Measurements from ENCODE around the gene CHMP1B.

The CHMP1B gene

GRCh38 chr18:11864471-11864870, 13.3 kb downstream of the CHMP1B start:
- no peaks in the 10 kb centered on the region for H4K20me1 ChIP-seq (ENCODE audit: insufficient read depth, low read length, poor library complexity, severe bottlenecking)
- H3K4me3 ChIP-seq (ENCODE audit: low read length, poor library complexity, severe bottlenecking) = no peak overlapping the region
- H3K9me3 ChIP-seq (ENCODE audit: insufficient read depth, low read depth, low read length) = no peaks in the 10 kb centered on the region
- no peaks in the 10 kb centered on the region for H3K9me2 ChIP-seq (replicated peaks; ENCODE audit: low read depth, low read length)
- no peaks in the 10 kb centered on the region for H3K79me2 ChIP-seq (ENCODE audit: insufficient read depth, low read length)
- no peaks in the 10 kb centered on the region for H3K36me3 ChIP-seq (ENCODE audit: insufficient read depth, low read length)
- no peak overlapping the region for H3K4me2 ChIP-seq (ENCODE audit: low read depth, low read length, poor library complexity, severe bottlenecking)
- no peak overlapping the region for H3K9ac ChIP-seq (ENCODE audit: low read depth, low read length, poor library complexity, severe bottlenecking)
- H3F3A ChIP-seq (ENCODE audit: low read depth) = no peaks in the 10 kb centered on the region
- TF ChIP-seq EZH2phosphoT487 (IDR thresholded peaks at IDR 0.05; ENCODE audit: borderline replicate concordance) = no peak
- TF ChIP-seq, protein P1, sequence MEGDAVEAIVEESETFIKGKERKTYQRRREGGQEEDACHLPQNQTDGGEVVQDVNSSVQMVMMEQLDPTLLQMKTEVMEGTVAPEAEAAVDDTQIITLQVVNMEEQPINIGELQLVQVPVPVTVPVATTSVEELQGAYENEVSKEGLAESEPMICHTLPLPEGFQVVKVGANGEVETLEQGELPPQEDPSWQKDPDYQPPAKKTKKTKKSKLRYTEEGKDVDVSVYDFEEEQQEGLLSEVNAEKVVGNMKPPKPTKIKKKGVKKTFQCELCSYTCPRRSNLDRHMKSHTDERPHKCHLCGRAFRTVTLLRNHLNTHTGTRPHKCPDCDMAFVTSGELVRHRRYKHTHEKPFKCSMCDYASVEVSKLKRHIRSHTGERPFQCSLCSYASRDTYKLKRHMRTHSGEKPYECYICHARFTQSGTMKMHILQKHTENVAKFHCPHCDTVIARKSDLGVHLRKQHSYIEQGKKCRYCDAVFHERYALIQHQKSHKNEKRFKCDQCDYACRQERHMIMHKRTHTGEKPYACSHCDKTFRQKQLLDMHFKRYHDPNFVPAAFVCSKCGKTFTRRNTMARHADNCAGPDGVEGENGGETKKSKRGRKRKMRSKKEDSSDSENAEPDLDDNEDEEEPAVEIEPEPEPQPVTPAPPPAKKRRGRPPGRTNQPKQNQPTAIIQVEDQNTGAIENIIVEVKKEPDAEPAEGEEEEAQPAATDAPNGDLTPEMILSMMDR (conservative IDR thresholded peaks at IDR 0.05; ENCODE audit: low read length) = no peak
- no peak overlapping the region for H2AFZ ChIP-seq (ENCODE audit: low read length)
- no peaks in the 10 kb centered on the region for H3K4me1 ChIP-seq (ENCODE audit: insufficient read depth, low read length, poor library complexity, severe bottlenecking)
- H3K27me3 ChIP-seq (ENCODE audit: insufficient read depth, low read length, poor library complexity, severe bottlenecking) = no peaks in the 10 kb centered on the region

DNA sequence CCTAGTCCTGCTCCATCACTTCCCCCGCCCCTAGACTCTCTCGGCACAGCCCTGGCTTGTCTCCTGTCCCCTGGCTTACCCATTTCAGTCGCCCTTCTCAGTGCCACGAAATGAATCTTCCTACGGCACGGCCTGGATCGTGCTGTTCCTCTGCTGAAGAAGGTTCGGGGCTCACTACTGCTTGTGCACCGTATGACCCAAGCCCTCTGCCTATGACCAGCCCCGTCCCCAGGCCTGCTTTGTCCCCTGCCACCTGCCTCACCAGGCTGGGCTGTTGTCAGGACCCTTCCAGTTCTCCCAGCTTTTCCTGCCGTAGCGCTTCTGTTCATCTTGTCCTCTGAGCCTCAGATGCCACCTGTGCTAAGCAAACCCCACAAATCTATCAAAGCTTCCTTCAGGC, 13.9 kb downstream of the CHMP1B start:
- Histone ChIP-seq H4K20me1 (ENCODE audit: insufficient read depth, low read length, poor library complexity, severe bottlenecking) (no peaks in the 10 kb centered on the region), H3K9me2 (replicated peaks; ENCODE audit: low read depth, low read length) (no peaks in the 10 kb centered on the region), H3K9ac (ENCODE audit: low read depth, low read length, poor library complexity, severe bottlenecking) (no peak overlapping the region)

DNA sequence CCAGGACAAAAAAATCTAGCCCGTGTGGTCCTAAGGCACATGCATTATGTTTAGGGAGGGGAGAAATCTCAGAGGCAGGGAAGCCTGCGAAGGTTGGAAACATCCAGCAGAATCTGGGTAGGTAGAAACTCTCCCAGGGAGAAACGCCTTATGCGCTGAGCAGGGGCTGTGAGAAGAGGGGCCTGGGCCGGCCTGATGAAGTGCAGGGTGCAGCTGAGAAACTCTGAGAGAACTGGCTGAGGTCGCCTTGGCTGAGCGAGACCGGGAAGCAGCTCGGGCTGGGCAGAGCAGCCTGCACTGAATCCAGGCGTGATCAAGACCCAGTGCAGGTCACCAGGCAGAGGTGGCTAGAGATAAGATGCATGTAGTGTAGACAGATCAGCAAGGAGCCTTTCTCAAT, 15.1 kb downstream of the CHMP1B start:
- H3K9me3 ChIP-seq (ENCODE audit: insufficient read depth, low read depth, low read length) = no peaks in the 10 kb centered on the region
- no peaks in the 10 kb centered on the region for H3K4me1 ChIP-seq (ENCODE audit: insufficient read depth, low read length, poor library complexity, severe bottlenecking)
- no peaks in the 10 kb centered on the region for H3F3A ChIP-seq (ENCODE audit: low read depth)
- no peaks in the 10 kb centered on the region for H4K20me1 ChIP-seq (ENCODE audit: insufficient read depth, low read length, poor library complexity, severe bottlenecking)
- H2AFZ ChIP-seq (ENCODE audit: low read length) = no peak overlapping the region
- H3K36me3 ChIP-seq (ENCODE audit: insufficient read depth, low read length) = no peaks in the 10 kb centered on the region
- no peaks in the 10 kb centered on the region for H3K9me2 ChIP-seq (replicated peaks; ENCODE audit: low read depth, low read length)
- no peak for TF ChIP-seq EZH2phosphoT487 (IDR thresholded peaks at IDR 0.05; ENCODE audit: borderline replicate concordance)
- TF ChIP-seq, protein P1 (conservative IDR thresholded peaks at IDR 0.05; ENCODE audit: low read length) = no peak
- H3K4me3 ChIP-seq (ENCODE audit: low read length, poor library complexity, severe bottlenecking) = no peak overlapping the region
- no peaks in the 10 kb centered on the region for H3K79me2 ChIP-seq (ENCODE audit: insufficient read depth, low read length)
- H3K4me2 ChIP-seq (ENCODE audit: low read depth, low read length, poor library complexity, severe bottlenecking) = no peak overlapping the region
- no peaks in the 10 kb centered on the region for H3K27me3 ChIP-seq (ENCODE audit: insufficient read depth, low read length, poor library complexity, severe bottlenecking)
- H3K9ac ChIP-seq (ENCODE audit: low read depth, low read length, poor library complexity, severe bottlenecking) = no peak overlapping the region

More for the DNA sequence above, 13.9 kb downstream of the CHMP1B start:
- Histone ChIP-seq H3K9me3 (ENCODE audit: insufficient read depth, low read depth, low read length) (no peaks in the 10 kb centered on the region), H3K4me1 (ENCODE audit: insufficient read depth, low read length, poor library complexity, severe bottlenecking) (no peaks in the 10 kb centered on the region), H3F3A (ENCODE audit: low read depth) (no peaks in the 10 kb centered on the region), H3K79me2 (ENCODE audit: insufficient read depth, low read length) (no peaks in the 10 kb centered on the region), H3K36me3 (ENCODE audit: insufficient read depth, low read length) (no peaks in the 10 kb centered on the region), H3K4me2 (ENCODE audit: low read depth, low read length, poor library complexity, severe bottlenecking) (no peak overlapping the region), H3K4me3 (ENCODE audit: low read length, poor library complexity, severe bottlenecking) (no peak overlapping the region), H2AFZ (ENCODE audit: low read length) (no peak overlapping the region), H3K27me3 (ENCODE audit: insufficient read depth, low read length, poor library complexity, severe bottlenecking) (no peaks in the 10 kb centered on the region)
- TF ChIP-seq, protein P1 (conservative IDR thresholded peaks at IDR 0.05; ENCODE audit: low read length) = no peak
- TF ChIP-seq EZH2phosphoT487 (IDR thresholded peaks at IDR 0.05; ENCODE audit: borderline replicate concordance) = no peak
